DOHH2 (cell line): Measurements from ENCODE around the gene CXCL8.

ENCODE experiments used
- H3F3A ChIP-seq: fragments of 200-600 bp; sonication (generic), shearing (Covaris generic); 2 replicates; pipeline ENCODE4 v1.6.0; 2016; ENCODE audit warnings: antibody characterized with exemption, mild to moderate bottlenecking; ENCODE audit not compliant: control insufficient read depth, insufficient read depth
- H3K27ac ChIP-seq: fragments of 200-600 bp; sonication (generic); 2 replicates; pipeline ENCODE4 v1.5.1; 2014; ENCODE audit warnings: low read depth, mild to moderate bottlenecking, low read length, moderate library complexity
- H3K27me3 ChIP-seq: fragments of 200-600 bp; sonication (generic); 2 replicates; pipeline ENCODE4 v1.6.1; 2014; ENCODE audit warnings: mild to moderate bottlenecking, low read length, mixed read lengths; ENCODE audit not compliant: control insufficient read depth
- H3K36me3 ChIP-seq: fragments of 200-600 bp; sonication (generic); 2 replicates; pipeline ENCODE4 v1.6.1; 2014; ENCODE audit warnings: mild to moderate bottlenecking, low read length, moderate library complexity, mixed read lengths; ENCODE audit not compliant: control insufficient read depth
- H3K4me1 ChIP-seq: fragments of 200-600 bp; sonication (generic); 2 replicates; pipeline ENCODE4 v1.6.1; 2014; ENCODE audit warnings: mild to moderate bottlenecking, low read length, mixed read lengths; ENCODE audit not compliant: control insufficient read depth
- H3K4me2 ChIP-seq: fragments of 200-600 bp; sonication (generic); 2 replicates; pipeline ENCODE4 v1.6.0; 2014; ENCODE audit warnings: mild to moderate bottlenecking, low read length, moderate library complexity
- H3K4me3 ChIP-seq: fragments of 200-600 bp; sonication (generic); 2 replicates; pipeline ENCODE4 v1.5.1; 2014; ENCODE audit warnings: mild to moderate bottlenecking, low read length, mixed read lengths
- H3K79me2 ChIP-seq: fragments of 200-600 bp; sonication (generic); 2 replicates; pipeline ENCODE4 v1.6.1; 2014; ENCODE audit warnings: mild to moderate bottlenecking, low read length, mixed read lengths; ENCODE audit not compliant: control insufficient read depth
- H3K9me2 ChIP-seq: fragments of 200-600 bp; sonication (generic); replicated peaks from 2 replicates; pipeline ENCODE4 v1.6.1; 2014; ENCODE audit warnings: mild to moderate bottlenecking, low read length, mixed read lengths; ENCODE audit not compliant: control insufficient read depth
- H3K9me3 ChIP-seq: fragments of 200-600 bp; sonication (generic); 2 replicates; pipeline ENCODE4 v1.6.1; 2014; ENCODE audit warnings: antibody characterized with exemption, low read length, mixed read lengths; ENCODE audit not compliant: control insufficient read depth, insufficient read depth
- H4K20me1 ChIP-seq: fragments of 200-600 bp; sonication (generic); 2 replicates; pipeline ENCODE4 v1.6.0; 2014; ENCODE audit warnings: low read depth, mild to moderate bottlenecking, antibody characterized with exemption, low read length, moderate library complexity; ENCODE audit not compliant: control insufficient read depth, insufficient read depth
- EZH2phosphoT487 ChIP-seq: fragments of 200-600 bp; sonication (generic); IDR thresholded peaks from 2 replicates; pipeline ENCODE4 v1.6.1; 2017; ENCODE audit warnings: borderline replicate concordance, mild to moderate bottlenecking, antibody characterized with exemption, low read length, moderate library complexity, mixed read lengths
- TF ChIP-seq, protein P1 (sequence below): fragments of 200-600 bp; sonication (generic); IDR thresholded peaks from one replicate; pipeline ENCODE4 v1.5.1; 2014; ENCODE audit warnings: antibody characterized with exemption, mild to moderate bottlenecking, low read depth, low read length; ENCODE audit not compliant: poor library complexity, severe bottlenecking

Gene CXCL8

DNA sequence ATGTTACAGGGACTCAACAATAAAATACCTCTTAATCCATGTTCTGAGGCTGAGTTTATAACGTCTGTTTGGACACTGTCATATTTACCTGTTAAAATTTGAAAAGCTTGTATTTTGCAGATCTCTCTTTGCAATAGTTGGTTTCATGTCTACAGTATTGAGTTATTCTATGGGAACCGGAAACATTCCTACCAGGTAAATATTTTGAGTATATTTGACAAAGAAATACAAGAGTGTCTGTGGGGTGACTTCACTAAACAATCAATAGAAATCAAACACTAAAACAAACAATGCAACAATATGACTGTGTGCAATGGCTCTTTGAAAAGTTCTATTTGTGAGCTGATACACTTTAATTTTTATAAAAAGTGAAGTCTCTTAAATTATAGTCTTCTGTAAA lies 47.7 kb upstream of the CXCL8 start:
- Histone ChIP-seq H3K4me1 (peaks cover 6% of the 10 kb centered on the region), H4K20me1 (no peaks in the 10 kb centered on the region), H3K9me3 (no peaks in the 10 kb centered on the region), H3K79me2 (no peaks in the 10 kb centered on the region), H3K4me2 (no peak overlapping the region), H3K36me3 (no peaks in the 10 kb centered on the region), H3K27ac (no peak overlapping the region), H3K9me2 (no peaks in the 10 kb centered on the region), H3K27me3 (no peaks in the 10 kb centered on the region), H3F3A (no peaks in the 10 kb centered on the region), H3K4me3 (no peak overlapping the region)
- TF ChIP-seq, protein P1, sequence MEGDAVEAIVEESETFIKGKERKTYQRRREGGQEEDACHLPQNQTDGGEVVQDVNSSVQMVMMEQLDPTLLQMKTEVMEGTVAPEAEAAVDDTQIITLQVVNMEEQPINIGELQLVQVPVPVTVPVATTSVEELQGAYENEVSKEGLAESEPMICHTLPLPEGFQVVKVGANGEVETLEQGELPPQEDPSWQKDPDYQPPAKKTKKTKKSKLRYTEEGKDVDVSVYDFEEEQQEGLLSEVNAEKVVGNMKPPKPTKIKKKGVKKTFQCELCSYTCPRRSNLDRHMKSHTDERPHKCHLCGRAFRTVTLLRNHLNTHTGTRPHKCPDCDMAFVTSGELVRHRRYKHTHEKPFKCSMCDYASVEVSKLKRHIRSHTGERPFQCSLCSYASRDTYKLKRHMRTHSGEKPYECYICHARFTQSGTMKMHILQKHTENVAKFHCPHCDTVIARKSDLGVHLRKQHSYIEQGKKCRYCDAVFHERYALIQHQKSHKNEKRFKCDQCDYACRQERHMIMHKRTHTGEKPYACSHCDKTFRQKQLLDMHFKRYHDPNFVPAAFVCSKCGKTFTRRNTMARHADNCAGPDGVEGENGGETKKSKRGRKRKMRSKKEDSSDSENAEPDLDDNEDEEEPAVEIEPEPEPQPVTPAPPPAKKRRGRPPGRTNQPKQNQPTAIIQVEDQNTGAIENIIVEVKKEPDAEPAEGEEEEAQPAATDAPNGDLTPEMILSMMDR: no peak
- no peak for TF ChIP-seq EZH2phosphoT487

DNA sequence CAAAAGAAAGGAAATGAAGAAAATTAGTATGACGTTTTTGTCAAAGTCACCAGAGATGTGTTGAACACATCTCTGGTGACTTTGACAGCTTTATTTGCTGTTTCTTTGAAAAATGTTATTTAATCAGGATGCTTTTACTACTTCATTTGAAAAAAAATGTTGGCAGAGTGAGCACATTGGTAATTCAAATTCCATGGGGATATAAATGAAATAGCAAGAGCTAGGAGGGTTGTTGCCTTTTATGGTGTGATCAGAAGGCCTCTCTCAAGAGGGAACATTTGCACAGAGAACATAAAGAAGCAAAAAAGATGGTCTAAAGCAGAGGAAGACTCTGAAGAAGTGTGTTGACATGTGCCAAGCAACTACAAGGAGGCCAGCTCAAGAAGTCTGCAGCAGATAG lies 46.6 kb upstream of the CXCL8 start:
- H3F3A ChIP-seq: no peaks in the 10 kb centered on the region
- no peaks in the 10 kb centered on the region for H3K27me3 ChIP-seq
- H3K79me2 ChIP-seq: no peaks in the 10 kb centered on the region
- no peaks in the 10 kb centered on the region for H4K20me1 ChIP-seq
- H3K27ac ChIP-seq: no peak overlapping the region
- H3K4me1 ChIP-seq: peaks cover 5% of the 10 kb centered on the region
- TF ChIP-seq, protein P1: no peak
- no peak for TF ChIP-seq EZH2phosphoT487
- H3K4me2 ChIP-seq: no peak overlapping the region
- no peaks in the 10 kb centered on the region for H3K9me2 ChIP-seq
- no peak overlapping the region for H3K4me3 ChIP-seq
- no peaks in the 10 kb centered on the region for H3K36me3 ChIP-seq
- H3K9me3 ChIP-seq: no peaks in the 10 kb centered on the region

DNA sequence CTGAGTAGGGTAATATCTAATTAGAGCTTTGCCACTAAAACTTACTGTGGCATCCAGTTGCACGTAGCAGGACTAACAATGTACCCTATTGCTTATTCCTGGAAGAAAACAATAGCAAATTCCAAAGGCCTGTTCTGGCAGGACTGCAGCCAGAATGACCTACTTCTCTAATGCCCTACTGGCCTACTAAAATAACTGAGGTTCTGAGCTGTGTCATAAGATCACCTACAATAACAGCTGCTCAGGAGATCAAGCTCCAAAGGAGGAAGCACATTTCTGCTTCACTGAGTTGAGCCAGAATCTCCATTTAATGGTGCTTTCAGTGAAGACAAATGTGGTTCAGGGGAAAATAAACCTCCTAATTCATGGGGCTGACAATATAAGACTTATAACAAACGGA lies 42.2 kb upstream of the CXCL8 start:
- no peaks in the 10 kb centered on the region for H3F3A ChIP-seq
- TF ChIP-seq, protein P1: no peak
- TF ChIP-seq EZH2phosphoT487: no peak
- H3K9me2 ChIP-seq: no peaks in the 10 kb centered on the region
- no peaks in the 10 kb centered on the region for H4K20me1 ChIP-seq
- no peaks in the 10 kb centered on the region for H3K27me3 ChIP-seq
- H3K4me2 ChIP-seq: no peak overlapping the region
- no peak overlapping the region for H3K4me3 ChIP-seq
- H3K36me3 ChIP-seq: no peaks in the 10 kb centered on the region
- no peaks in the 10 kb centered on the region for H3K79me2 ChIP-seq
- no peaks in the 10 kb centered on the region for H3K9me3 ChIP-seq
- no peak overlapping the region for H3K27ac ChIP-seq
- H3K4me1 ChIP-seq: peaks cover 5% of the 10 kb centered on the region

DNA sequence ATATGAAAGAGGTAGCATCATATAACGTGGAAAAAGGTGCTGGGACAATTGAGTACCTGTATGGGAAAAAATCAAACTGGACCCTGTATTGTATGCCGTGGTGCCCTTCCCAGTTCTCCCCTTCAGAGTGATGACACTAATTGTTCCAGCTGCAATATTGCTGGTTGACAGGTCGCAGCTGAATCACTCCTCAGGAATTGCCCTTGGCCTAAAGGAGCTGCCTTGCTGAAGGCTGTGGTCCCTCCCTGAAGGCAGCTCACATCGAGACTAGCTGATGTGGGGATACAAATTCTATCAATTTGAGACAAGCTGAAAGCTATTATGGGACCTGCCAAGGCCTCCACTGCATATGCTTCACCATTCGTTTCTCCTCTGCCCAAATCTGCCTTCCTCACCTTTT lies 39.3 kb upstream of the CXCL8 start:
- Histone ChIP-seq H3K27me3 (no peaks in the 10 kb centered on the region), H3K4me3 (no peak overlapping the region), H3F3A (no peaks in the 10 kb centered on the region), H3K9me2 (no peaks in the 10 kb centered on the region), H3K4me2 (no peak overlapping the region), H3K79me2 (no peaks in the 10 kb centered on the region), H4K20me1 (no peaks in the 10 kb centered on the region), H3K9me3 (no peaks in the 10 kb centered on the region), H3K4me1 (peaks cover 5% of the 10 kb centered on the region), H3K27ac (no peak overlapping the region), H3K36me3 (no peaks in the 10 kb centered on the region)
- TF ChIP-seq, protein P1: no peak
- TF ChIP-seq EZH2phosphoT487: no peak
